IMR-90 (cell line): ENCODE results near the gene OR4Q2. TPM values are rescaled to one million over a fixed set of nuclear protein-coding genes. Genes with fewer than 3 reads are reported as not detected.

Source experiments
- ATAC-seq: fragments of 200-7000 bp; cut with Tn5 transposase; 2 replicates; pipeline ENCODE4 v1.9.1; 2020; ENCODE audit warnings: low read depth, mild to moderate bottlenecking, moderate library complexity
- BruUV-seq: library from RNA; stranded (reverse); fragments of 400-500 nt; replicated peaks from 2 replicates; lab custom pipeline; 2021; lab: Mats Ljungman, UMichigan
- CTCF ChIA-PET: fragments of 300-600 bp; formaldehyde crosslinking; extraction: SDS; loops from one replicate; lab custom pipeline; 2021; ENCODE audit warnings: antibody characterized with exemption; lab: Yijun Ruan, JAX
- POLR2A ChIA-PET: fragments of 300-600 bp; sonication (Branson Sonifier 250); formaldehyde crosslinking; loops from one replicate; lab custom pipeline; 2022; ENCODE audit warnings: antibody characterized with exemption; ENCODE audit not compliant: unreplicated experiment; lab: Charles Lee
- DNase-seq: peaks from one replicate; pipeline ENCODE4 v3.0.0; 2013
- H2AFZ ChIP-seq: replicated peaks from 2 replicates; pipeline ENCODE3; 2013; ENCODE audit warnings: low read length, mild to moderate bottlenecking; ENCODE audit not compliant: poor library complexity
- H2AK5ac ChIP-seq: 2 replicates; pipeline ENCODE4 v1.6.1; 2013; ENCODE audit warnings: low read depth, low read length, inconsistent platforms
- H2AK9ac ChIP-seq: replicated peaks from 2 replicates; pipeline ENCODE3; 2013; ENCODE audit warnings: mild to moderate bottlenecking, low read depth, low read length, moderate library complexity; ENCODE audit not compliant: poor library complexity
- H2BK120ac ChIP-seq: 2 replicates; pipeline ENCODE4 v1.6.1; 2013; ENCODE audit warnings: low read depth, low read length, inconsistent platforms
- H2BK15ac ChIP-seq: 3 replicates; pipeline ENCODE4 v1.6.1; 2013; ENCODE audit warnings: low read depth, low read length, inconsistent platforms
- H2BK20ac ChIP-seq: 2 replicates; pipeline ENCODE4 v1.6.1; 2013; ENCODE audit warnings: low read depth, mild to moderate bottlenecking, inconsistent platforms, low read length, moderate library complexity
- H2BK5ac ChIP-seq: 2 replicates; pipeline ENCODE4 v1.6.1; 2013; ENCODE audit warnings: mild to moderate bottlenecking, low read depth, low read length, inconsistent platforms; ENCODE audit not compliant: poor library complexity, severe bottlenecking
- H3K14ac ChIP-seq: replicated peaks from 2 replicates; pipeline ENCODE4 v1.6.1; 2013; ENCODE audit warnings: low read depth, low read length, inconsistent platforms
- H3K18ac ChIP-seq: 2 replicates; pipeline ENCODE4 v1.6.1; 2013; ENCODE audit warnings: low read depth, low read length, control low read depth
- H3K23ac ChIP-seq: 2 replicates; pipeline ENCODE4 v1.6.1; 2013; ENCODE audit warnings: low read depth, low read length, inconsistent platforms
- H3K27ac ChIP-seq: 2 replicates; pipeline ENCODE4 v1.5.1; 2013; ENCODE audit warnings: mild to moderate bottlenecking, control low read depth, low read length; ENCODE audit not compliant: insufficient read depth
- H3K27me3 ChIP-seq: 2 replicates; pipeline ENCODE4 v1.6.1; 2013; ENCODE audit warnings: low read length; ENCODE audit not compliant: control insufficient read depth, insufficient read depth
- H3K36me3 ChIP-seq: 2 replicates; pipeline ENCODE4 v1.6.1; 2013; ENCODE audit warnings: low read length, mixed read lengths; ENCODE audit not compliant: control insufficient read depth, insufficient read depth
- H3K4ac ChIP-seq: 2 replicates; pipeline ENCODE4 v1.6.1; 2013; ENCODE audit warnings: low read depth, low read length, inconsistent platforms
- H3K4me1 ChIP-seq: 2 replicates; pipeline ENCODE4 v1.6.1; 2013; ENCODE audit warnings: low read length, mixed read lengths; ENCODE audit not compliant: control insufficient read depth, insufficient read depth
- H3K4me2 ChIP-seq: 2 replicates; pipeline ENCODE4 v1.6.1; 2013; ENCODE audit warnings: low read depth, mild to moderate bottlenecking, control low read depth, low read length, moderate library complexity
- H3K4me3 ChIP-seq: 2 replicates; pipeline ENCODE4 v1.5.1; 2013; ENCODE audit warnings: low read depth, mild to moderate bottlenecking, control low read depth, low read length, moderate library complexity; ENCODE audit not compliant: insufficient read depth
- H3K56ac ChIP-seq: 2 replicates; pipeline ENCODE4 v1.6.1; 2013; ENCODE audit warnings: low read length, inconsistent platforms; ENCODE audit not compliant: insufficient read depth; ENCODE audit errors: extremely low read depth
- H3K79me1 ChIP-seq, 2 experiments: 2 replicates each; pipeline ENCODE4 v1.6.1; 2013; ENCODE audit warnings: low read length in 2 of 2, inconsistent platforms in 1 of 2, low read depth in 1 of 2
- H3K9ac ChIP-seq: 2 replicates; pipeline ENCODE4 v1.6.1; 2013; ENCODE audit warnings: low read depth, low read length, control low read depth
- H3K9me1 ChIP-seq: 2 replicates; pipeline ENCODE4 v1.6.1; 2013; ENCODE audit warnings: low read length, inconsistent platforms; ENCODE audit not compliant: insufficient read depth
- H3K9me3 ChIP-seq: 2 replicates; pipeline ENCODE4 v1.6.1; 2013; ENCODE audit warnings: low read length; ENCODE audit not compliant: control insufficient read depth, insufficient read depth
- H4K20me1 ChIP-seq: 2 replicates; pipeline ENCODE4 v1.6.1; 2013; ENCODE audit warnings: low read length, inconsistent platforms; ENCODE audit not compliant: insufficient read depth
- H4K5ac ChIP-seq: 2 replicates; pipeline ENCODE4 v1.6.1; 2013; ENCODE audit warnings: mild to moderate bottlenecking, low read depth, low read length, control low read depth
- H4K8ac ChIP-seq, 2 experiments: 2 replicates each; pipeline ENCODE4 v1.6.1; 2013; ENCODE audit warnings: low read depth in 2 of 2, low read length in 2 of 2, control low read depth in 1 of 2, inconsistent platforms in 1 of 2
- H4K91ac ChIP-seq: 2 replicates; pipeline ENCODE4 v1.6.1; 2013; ENCODE audit warnings: low read depth, low read length, inconsistent platforms; ENCODE audit not compliant: insufficient read depth
- BHLHE40 ChIP-seq: fragments of 150-350 bp; IDR thresholded peaks from 2 replicates; pipeline ENCODE4 v1.6.1; 2016; ENCODE audit warnings: mild to moderate bottlenecking, low read depth, low read length
- CEBPB ChIP-seq: IDR thresholded peaks from 2 replicates; pipeline ENCODE4 v1.6.1; 2012; ENCODE audit warnings: low read depth, low read length, improper control_type of control experiment
- CHD1 ChIP-seq: IDR thresholded peaks from 2 replicates; pipeline ENCODE4 v1.6.1; 2012; ENCODE audit warnings: low read depth, low read length, improper control_type of control experiment
- FOS ChIP-seq: fragments of 150-350 bp; IDR thresholded peaks from 2 replicates; pipeline ENCODE4 v1.6.1; 2016; ENCODE audit warnings: low read depth, low read length
- MAFK ChIP-seq: IDR thresholded peaks from 2 replicates; pipeline ENCODE4 v1.6.1; 2012; ENCODE audit warnings: low read depth, low read length, improper control_type of control experiment
- MAZ ChIP-seq: IDR thresholded peaks from 2 replicates; pipeline ENCODE4 v1.6.1; 2012; ENCODE audit warnings: low read depth, mild to moderate bottlenecking, low read length, improper control_type of control experiment, moderate library complexity, borderline replicate concordance
- MXI1 ChIP-seq: IDR thresholded peaks from 2 replicates; pipeline ENCODE4 v1.6.1; 2012; ENCODE audit warnings: low read depth, mild to moderate bottlenecking, low read length, moderate library complexity, borderline replicate concordance
- NFE2L2 ChIP-seq: fragments of 150-350 bp; IDR thresholded peaks from 2 replicates; pipeline ENCODE4 v1.6.1; 2016; ENCODE audit warnings: low read depth, mild to moderate bottlenecking, low read length
- POLR2A ChIP-seq: IDR thresholded peaks from 2 replicates; pipeline ENCODE4 v1.6.1; 2012; ENCODE audit warnings: mild to moderate bottlenecking, low read depth, low read length
- RAD21 ChIP-seq: IDR thresholded peaks from 2 replicates; pipeline ENCODE4 v1.6.1; 2012; ENCODE audit warnings: low read length, improper control_type of control experiment
- RCOR1 ChIP-seq: IDR thresholded peaks from 2 replicates; pipeline ENCODE4 v1.6.1; 2012; ENCODE audit warnings: mild to moderate bottlenecking, low read length, improper control_type of control experiment; ENCODE audit not compliant: insufficient replicate concordance
- RFX5 ChIP-seq: IDR thresholded peaks from 2 replicates; pipeline ENCODE4 v1.8.0; 2012; ENCODE audit warnings: low read depth, mild to moderate bottlenecking, low read length, moderate library complexity
- SMC3 ChIP-seq: fragments of 150-350 bp; IDR thresholded peaks from 2 replicates; pipeline ENCODE4 v1.6.1; 2016; ENCODE audit warnings: low read depth, mild to moderate bottlenecking, antibody characterized with exemption, low read length, moderate library complexity
- WGBS, 2 experiments: methylation state at CpG; one replicate each; pipeline versions ENCODE4 v1.1.5 to v1.1.7; 2013; ENCODE audit warnings: missing lambda C conversion rate in 2 of 2; ENCODE audit not compliant: insufficient read length in 1 of 2; ENCODE audit errors: extremely low coverage in 2 of 2; 5-methylcytosine and 5-hydroxymethylcytosine counted together
- dilution Hi-C: fragments of 300-500 bp; cut with HindIII; formaldehyde crosslinking; loops from one replicate; pipeline ENCODE4 v1.14.3; 2018; ENCODE audit warnings: low sequenced_read_pairs; ENCODE audit not compliant: unreplicated experiment
- in situ Hi-C: fragments of 300-500 bp; cut with MboI; formaldehyde crosslinking; loops from 3 replicates; pipeline ENCODE4 v1.14.3; 2019; ENCODE audit warnings: low sequenced_read_pairs, inconsistent platforms, mixed read lengths
- intact Hi-C: fragments of 100-400 bp; cut with micrococcal nuclease; formaldehyde crosslinking; loops from 2 replicates; pipeline ENCODE4 v1.10.0; 2022
- polyA plus RNA-seq, 3 experiments: library from polyadenylated mRNA; depleted of rRNA; stranded (reverse); fragments of >200 nt; gene quantifications; 2 replicates each; pipeline ENCODE4 v1.2.3, GENCODE V29; 2012; ENCODE audit warnings: low replicate concordance in 1 of 3
- total RNA-seq: library from RNA; depleted of rRNA; stranded (reverse); fragments of >200 nt; gene quantifications from 2 replicates; pipeline ENCODE4 v1.2.3, GENCODE V29; 2012
- TF ChIP-seq, protein P1 (sequence below): fragments of 150-350 bp; IDR thresholded peaks from 2 replicates; pipeline ENCODE4 v1.6.1; 2016; ENCODE audit warnings: low read depth, mild to moderate bottlenecking, low read length, moderate library complexity, borderline replicate concordance
- TF ChIP-seq, protein P2 (sequence below): fragments of 150-350 bp; IDR thresholded peaks from 2 replicates; pipeline ENCODE4 v1.6.1; 2017; ENCODE audit warnings: mild to moderate bottlenecking, antibody characterized with exemption, low read length, low read depth
- TF ChIP-seq, protein P3 (sequence below): conservative IDR thresholded peaks from 2 replicates; pipeline ENCODE4 v1.5.1; 2012; ENCODE audit warnings: mild to moderate bottlenecking, low read depth, low read length, improper control_type of control experiment

OR4Q2 gene
- total and polyA plus RNA-seq, 2 of the 4 experiments (the other 2 are of a cell fraction), result not detected

DNA sequence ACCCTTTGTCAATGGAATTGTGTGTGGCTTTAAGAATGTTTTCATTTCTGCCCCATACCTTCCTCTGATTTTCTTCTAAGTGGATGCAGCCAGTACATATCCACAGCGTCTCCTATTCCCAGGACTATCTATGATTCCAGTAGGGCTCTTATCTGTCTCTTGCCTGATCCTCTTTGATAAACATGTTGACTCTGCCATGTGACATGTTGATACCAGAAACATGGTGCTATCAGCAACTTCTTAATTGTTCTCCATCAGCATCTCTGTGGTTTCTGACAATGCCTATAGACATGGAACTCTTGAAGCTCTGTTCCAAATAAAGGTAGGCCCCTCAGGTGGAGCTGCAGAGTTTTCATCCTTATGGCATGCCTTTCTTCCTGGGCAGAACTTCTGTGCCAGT lies 46.2 kb downstream of the OR4Q2 start:
- Histone ChIP-seq H3K9me3 (peaks cover 4% of the 10 kb centered on the region), H3K27ac (no peak overlapping the region), H4K91ac (no peak overlapping the region), H3K4me3 (no peak overlapping the region), H4K20me1 (no peaks in the 10 kb centered on the region), H2BK5ac (no peak overlapping the region), H3K9ac (no peak overlapping the region), H3K56ac (no peak overlapping the region), H2BK120ac (no peak overlapping the region), H2AFZ (no peak overlapping the region), H3K23ac (no peak overlapping the region), H2BK20ac (no peak overlapping the region), H3K9me1 (no peaks in the 10 kb centered on the region), H3K27me3 (no peaks in the 10 kb centered on the region), H2AK5ac (no peak overlapping the region), H3K79me1 (no peaks in the 10 kb centered on the region), H2BK15ac (no peak overlapping the region), H3K4me2 (no peak overlapping the region), H3K18ac (no peak overlapping the region), H2AK9ac (no peak overlapping the region), H3K4me1 (no peaks in the 10 kb centered on the region), H3K4ac (no peak overlapping the region), H3K36me3 (no peaks in the 10 kb centered on the region), H4K8ac (no peak overlapping the region), H4K5ac (no peak overlapping the region), H3K14ac (no peak overlapping the region)
- in situ Hi-C loops, result no loop called here
- no peak for DNase-seq
- no peak for ATAC-seq
- dilution Hi-C loops, result no loop called here
- ChIA-PET CTCF (no interaction called here), POLR2A (no interaction called here)
- intact Hi-C loops, result no loop called here
- no TSS peak for BruUV-seq
- WGBS, 2 experiments, result 0% methylated on average over 1 of the region's 1 CpG; no CpG with 5 or more reads in 1 of the 2 experiments
- TF ChIP-seq CHD1 (no peak), POLR2A (no peak), MAFK (no peak), RCOR1 (no peak), CEBPB (no peak), MAZ (no peak), RAD21 (no peak), MXI1 (no peak), NFE2L2 (no peak), SMC3 (no peak), BHLHE40 (no peak), RFX5 (no peak), FOS (no peak)
- TF ChIP-seq, protein P1, sequence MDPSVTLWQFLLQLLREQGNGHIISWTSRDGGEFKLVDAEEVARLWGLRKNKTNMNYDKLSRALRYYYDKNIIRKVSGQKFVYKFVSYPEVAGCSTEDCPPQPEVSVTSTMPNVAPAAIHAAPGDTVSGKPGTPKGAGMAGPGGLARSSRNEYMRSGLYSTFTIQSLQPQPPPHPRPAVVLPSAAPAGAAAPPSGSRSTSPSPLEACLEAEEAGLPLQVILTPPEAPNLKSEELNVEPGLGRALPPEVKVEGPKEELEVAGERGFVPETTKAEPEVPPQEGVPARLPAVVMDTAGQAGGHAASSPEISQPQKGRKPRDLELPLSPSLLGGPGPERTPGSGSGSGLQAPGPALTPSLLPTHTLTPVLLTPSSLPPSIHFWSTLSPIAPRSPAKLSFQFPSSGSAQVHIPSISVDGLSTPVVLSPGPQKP, result no peak
- TF ChIP-seq, protein P2, sequence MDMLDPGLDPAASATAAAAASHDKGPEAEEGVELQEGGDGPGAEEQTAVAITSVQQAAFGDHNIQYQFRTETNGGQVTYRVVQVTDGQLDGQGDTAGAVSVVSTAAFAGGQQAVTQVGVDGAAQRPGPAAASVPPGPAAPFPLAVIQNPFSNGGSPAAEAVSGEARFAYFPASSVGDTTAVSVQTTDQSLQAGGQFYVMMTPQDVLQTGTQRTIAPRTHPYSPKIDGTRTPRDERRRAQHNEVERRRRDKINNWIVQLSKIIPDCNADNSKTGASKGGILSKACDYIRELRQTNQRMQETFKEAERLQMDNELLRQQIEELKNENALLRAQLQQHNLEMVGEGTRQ, result no peak
- TF ChIP-seq, protein P3, sequence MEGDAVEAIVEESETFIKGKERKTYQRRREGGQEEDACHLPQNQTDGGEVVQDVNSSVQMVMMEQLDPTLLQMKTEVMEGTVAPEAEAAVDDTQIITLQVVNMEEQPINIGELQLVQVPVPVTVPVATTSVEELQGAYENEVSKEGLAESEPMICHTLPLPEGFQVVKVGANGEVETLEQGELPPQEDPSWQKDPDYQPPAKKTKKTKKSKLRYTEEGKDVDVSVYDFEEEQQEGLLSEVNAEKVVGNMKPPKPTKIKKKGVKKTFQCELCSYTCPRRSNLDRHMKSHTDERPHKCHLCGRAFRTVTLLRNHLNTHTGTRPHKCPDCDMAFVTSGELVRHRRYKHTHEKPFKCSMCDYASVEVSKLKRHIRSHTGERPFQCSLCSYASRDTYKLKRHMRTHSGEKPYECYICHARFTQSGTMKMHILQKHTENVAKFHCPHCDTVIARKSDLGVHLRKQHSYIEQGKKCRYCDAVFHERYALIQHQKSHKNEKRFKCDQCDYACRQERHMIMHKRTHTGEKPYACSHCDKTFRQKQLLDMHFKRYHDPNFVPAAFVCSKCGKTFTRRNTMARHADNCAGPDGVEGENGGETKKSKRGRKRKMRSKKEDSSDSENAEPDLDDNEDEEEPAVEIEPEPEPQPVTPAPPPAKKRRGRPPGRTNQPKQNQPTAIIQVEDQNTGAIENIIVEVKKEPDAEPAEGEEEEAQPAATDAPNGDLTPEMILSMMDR, result no peak
